ENCODE data around the gene RNFT1.
"Not testable (repeated sequence)": the region's sequence is repeated elsewhere in the genome, so short reads cannot be mapped to it uniquely, and the experiment has no call there.

Gene RNFT1, protein sequence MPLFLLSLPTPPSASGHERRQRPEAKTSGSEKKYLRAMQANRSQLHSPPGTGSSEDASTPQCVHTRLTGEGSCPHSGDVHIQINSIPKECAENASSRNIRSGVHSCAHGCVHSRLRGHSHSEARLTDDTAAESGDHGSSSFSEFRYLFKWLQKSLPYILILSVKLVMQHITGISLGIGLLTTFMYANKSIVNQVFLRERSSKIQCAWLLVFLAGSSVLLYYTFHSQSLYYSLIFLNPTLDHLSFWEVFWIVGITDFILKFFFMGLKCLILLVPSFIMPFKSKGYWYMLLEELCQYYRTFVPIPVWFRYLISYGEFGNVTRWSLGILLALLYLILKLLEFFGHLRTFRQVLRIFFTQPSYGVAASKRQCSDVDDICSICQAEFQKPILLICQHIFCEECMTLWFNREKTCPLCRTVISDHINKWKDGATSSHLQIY

DNA sequence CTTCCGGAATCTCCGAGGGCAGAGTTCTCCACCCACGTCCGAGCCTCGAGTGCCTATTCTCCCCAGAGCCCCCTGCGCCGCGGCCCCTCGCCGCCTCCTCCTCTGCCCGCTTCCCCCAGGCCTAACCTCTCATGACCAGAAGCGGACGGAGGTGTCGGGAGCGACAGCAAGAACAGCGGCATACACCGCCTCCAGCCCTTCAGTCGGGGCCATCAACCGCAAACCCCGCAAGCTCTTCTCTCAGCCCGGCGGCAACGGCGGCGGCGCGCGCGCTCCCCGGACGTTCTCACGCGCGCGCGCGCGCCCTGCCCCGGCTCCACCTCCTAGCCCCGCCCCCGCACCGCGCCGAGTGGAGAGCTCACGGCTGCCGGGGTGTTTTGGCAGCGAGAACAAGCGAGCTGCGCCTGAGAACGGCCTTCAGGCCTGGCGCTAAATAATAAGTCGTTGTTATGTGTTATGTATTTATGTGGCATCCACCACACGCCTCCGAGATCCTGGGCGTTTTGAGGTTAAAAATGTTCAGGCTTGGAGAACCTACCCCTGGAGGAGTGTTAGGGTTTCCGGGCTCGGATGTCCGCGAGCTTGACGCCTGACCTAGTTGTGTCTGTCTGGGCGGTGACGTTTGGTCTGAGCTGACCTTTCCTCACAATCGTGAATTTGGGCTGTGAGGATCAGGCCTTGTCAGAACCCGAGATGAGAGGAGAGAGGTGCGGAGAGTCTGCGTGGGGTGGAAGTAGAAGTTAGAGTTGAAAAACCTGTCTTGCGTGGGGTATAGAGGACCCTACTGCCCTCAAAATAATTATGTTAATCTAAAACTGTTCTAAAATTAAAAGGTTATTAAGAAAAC is at the start of gene RNFT1:
TSS of gene RNFT1 (minus strand) at position 259 of the 847 bp plus-strand sequence. CDS start at position 182, 77 bp downstream.
- DNase-seq = peak; percentile 81 to 82

DNA sequence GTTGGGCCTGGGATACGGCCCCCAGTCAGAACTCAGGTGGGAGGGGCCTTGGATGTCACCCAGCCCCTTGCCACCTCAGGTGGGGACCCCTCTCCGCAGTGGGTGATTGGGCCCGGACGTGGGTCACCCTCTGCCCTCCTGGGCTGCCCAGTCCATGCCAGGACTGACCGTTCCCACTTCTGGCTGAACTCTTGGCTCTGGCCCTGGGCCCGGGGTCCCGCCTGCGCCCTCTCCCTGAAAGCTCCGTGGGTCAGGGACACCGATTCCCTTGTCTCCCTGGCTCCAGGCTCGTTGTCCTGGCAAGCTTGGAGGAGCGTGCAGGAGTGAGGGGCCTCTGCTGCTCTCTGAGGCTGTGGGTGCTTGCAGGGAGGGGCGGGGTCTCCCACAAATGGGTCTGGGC is 44.8 kb upstream of the RNFT1 start:
- not testable (repeated sequence) for DNase-seq

DNA sequence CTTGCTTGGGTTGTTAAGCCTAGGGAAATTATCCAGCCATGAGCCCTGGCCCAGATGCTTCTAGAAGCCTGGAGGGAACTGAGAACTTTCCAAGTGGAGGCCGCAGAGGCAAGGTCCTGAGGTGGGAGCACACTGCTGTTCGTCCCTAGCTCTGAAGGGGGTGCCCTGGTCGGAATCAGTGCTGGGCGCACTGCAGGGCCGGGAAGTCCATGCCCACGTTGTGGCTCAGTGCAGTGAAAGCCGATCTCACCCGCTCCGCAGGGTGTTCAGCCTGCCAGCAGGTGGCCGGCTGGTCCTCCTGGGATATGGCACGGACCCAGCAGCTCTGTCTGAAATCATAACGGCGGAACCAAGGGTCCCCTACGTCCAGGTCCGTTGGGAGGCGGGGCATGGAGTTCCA is 43.8 kb upstream of the RNFT1 start:
- not testable (repeated sequence) for DNase-seq

DNA sequence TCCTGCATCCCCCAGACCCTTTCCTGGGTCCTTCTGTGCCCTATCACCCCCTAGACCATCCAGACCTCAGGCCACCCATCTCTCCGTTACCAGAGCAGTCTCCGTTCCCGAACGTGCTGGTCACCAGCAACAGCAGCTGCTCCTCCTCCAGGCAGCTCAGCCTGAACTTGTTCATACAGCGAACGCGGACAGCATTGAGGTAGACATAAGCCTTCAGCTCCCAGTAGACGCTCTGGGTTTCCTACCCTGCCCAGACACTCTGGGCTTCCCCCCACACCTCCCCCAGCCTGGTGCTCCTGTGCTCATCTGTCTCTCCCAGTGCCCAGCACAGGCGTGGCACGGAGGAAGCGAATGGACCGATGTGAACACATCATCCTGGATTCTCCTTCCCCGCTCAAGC is 41.6 kb upstream of the RNFT1 start:
- DNase-seq = no peak

DNA sequence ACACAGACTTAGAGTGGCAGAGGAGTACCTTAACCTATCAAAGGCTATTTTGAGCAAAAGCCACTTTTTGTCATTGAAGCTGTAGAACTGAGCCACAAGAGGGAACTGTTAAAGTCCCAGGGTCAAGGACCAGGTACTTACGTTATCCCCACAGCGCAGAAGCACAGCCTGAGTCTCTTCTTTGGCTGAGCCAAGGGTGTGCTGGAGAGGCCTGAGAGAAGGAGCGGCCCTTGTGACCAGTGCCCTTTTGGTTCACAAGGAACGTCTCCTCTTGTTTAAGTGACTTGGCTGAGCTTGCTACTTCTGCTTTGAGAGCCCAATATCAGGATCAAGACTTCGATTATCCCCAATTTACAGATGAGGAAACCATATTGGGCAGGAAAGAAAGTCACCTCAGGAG is 40.0 kb upstream of the RNFT1 start:
- not testable (repeated sequence) for DNase-seq

DNA sequence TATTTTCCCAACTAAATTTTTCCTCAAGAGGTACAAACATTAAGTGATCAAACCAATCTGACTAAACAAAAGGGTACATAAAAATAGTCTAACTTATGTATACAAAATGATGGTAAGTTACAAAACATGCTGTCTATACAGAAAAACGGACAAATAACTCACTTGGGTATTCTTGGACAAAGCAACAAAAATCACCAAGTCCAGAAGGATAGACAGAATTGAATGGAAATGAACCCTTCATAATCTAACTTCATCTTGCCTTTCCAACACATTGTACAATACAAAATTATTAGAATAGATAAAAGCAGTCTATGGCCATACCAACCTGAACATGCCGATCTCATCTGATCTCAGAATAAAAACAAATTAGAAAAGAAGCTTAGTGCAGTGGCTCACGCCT is 37.9 kb upstream of the RNFT1 start:
- DNase-seq = not testable (repeated sequence)

DNA sequence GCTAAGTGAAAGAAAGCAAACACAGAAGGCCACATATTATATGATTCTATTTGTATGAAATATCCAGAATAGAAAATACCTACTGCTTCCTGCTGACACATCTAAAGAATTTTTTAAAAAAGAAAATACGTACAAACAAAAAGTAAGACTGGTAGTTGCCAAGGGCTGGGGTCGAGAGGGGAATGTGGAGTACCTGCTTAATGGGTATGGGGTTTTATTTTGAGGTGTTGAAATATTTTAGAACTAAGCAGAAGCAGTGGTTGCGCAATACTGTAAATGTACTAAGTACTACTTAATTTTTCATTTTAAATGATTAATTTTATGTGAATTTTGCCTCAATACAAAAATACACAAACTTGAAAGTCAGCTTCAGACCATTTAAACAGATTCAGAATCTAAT is 32.1 kb upstream of the RNFT1 start:
- not testable (repeated sequence) for DNase-seq

DNA sequence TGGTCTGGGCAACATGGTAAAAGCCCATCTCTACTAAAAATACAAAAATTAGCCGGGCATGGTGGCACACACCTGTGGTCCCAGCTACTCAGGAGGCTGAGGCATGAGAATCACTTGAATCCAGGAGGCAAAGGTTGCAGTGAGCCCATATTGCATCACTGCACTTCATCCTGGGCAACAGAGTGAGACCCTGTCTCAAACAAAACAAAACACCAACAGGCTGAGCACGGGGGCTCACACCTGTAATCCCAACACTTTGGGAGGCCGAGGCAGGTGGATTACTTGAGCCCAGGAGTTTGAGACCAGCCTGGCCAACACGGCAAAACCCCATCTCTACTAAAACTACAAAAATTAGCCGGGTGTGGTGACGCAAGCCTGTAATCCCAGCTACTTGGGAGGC is 10.6 kb upstream of the RNFT1 start:
- not testable (repeated sequence) for DNase-seq

DNA sequence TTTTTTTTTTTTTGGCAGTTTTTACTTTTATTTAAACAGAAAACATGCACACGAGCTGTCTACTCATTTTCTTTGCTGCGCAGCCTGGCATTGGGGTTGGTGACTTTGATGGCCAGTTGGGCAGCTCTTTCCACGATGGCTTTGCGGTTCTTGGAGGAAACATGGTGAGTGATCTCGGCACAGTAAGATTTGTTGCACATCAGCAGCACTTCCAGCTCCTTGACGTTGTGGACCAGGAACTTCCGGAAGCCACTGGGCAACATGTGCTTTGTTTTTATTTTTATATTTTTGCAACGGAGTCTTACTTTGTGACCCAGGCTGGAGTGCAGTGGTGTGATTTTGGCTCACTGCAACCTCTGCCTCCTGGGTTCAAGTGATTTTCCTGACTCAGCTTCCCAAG is 8.9 kb upstream of the RNFT1 start:
- DNase-seq = not testable (repeated sequence)

DNA sequence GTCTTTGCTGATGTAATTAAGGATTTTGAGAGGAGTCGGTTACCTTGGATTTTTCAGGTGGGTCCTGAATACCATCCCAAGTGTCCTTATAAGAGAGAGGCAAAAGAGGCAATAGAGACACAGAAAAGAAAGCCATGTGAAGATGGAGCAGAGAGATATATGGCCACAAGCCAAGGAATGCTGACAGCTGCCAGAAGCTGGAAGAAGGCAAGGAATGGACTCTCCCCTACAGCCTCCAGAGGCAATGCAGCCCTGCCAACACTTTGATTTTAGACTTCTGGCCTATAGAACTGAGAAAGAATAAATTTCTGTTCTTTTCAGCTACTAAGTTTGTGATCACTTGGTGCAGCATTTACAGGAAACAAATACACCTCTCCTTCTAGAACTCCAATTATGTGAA is 8.2 kb upstream of the RNFT1 start:
- DNase-seq = no peak

DNA sequence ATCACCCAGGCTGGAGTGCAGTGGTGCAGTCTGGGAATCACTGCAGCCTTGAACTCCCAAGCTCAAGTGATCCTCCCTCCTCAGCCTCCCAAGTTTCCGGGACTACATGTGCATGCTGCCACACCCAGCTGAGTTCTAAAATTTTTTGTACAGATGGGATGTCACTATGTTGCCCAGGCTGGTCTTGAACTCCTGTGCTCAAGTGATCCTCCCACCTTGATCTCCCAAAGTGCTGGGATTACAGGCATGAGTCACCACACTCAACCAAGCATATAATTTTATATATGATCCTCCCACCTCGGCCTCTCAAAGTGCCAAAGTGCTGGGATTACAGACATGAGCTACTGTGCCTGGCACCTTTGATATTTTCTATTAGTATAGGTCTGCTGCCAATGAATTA is 7.2 kb upstream of the RNFT1 start:
- DNase-seq = not testable (repeated sequence)

DNA sequence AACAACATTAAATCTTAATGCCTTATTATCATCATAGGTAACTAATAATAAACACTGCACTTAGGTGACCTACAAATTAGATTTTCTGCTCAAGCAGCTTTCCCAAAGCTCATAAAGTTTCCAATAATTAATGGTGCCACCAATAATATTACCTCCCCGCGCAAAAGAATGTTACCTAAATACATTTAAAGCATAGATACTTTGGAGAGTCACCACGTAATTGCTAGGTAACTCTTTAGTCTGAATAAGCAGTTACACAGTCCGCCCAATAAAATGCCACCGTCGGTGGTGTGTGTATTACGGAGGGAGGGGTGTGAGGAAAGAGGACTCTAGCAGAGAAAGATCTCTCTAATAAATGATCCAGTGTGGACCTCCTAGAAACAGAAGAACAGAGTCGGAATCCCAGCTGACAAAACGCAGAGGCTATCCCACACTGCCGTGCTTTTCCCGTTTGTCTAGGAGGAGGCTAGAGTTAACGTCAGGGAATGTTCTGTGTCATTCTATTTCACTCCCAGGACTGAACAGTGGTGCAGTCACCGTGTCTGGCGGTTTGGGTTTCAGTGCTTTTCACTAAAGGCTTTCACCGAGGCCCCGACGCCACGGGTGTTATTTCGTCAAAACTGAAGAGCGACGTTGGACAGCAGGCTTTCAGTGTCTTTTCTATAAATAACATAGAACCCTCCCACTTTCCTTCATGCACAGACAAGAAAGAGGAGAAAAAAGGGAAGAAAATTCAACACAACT is 630 bp downstream of the RNFT1 start:
- peak; percentile 32 to 75 for DNase-seq

DNA sequence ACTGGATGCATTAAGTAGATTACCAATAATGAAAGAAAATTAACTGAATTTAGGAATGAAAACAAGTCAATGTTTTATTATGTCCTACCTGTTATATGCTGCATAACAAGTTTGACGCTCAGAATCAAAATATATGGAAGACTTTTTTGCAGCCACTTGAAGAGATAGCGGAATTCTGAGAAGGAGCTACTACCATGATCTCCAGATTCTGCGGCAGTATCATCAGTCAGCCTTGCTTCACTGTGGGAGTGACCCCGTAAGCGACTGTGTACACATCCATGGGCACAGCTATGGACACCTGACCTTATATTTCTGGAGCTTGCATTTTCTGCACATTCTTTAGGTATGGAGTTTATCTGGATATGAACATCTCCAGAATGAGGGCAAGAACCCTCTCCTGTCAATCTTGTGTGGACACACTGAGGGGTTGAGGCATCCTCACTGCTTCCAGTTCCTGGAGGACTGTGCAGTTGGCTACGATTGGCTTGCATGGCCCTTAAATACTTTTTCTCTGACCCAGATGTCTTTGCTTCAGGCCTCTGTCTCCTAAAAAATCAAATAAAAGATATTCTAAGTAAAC is 1.7 kb downstream of the RNFT1 start:
- no peak for DNase-seq

DNA sequence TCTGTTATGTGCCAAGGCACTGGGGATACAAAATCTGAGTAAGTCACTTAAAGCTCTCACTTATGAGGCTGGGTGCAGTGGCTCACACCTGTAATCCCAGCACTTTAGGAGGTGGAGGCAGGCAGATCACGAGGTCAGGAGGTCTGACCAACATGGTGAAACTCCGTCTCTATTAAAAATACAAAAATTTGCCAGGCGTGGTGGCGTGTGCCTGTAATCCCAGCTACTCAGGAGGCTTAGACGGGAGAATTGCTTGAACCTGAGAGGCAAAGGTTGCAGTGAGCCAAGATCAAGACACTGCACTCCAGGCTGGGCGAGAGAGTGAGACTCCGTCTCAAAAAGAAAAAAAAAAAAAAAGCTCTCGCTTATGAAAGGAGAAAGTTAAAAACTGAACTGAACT is 5.0 kb downstream of the RNFT1 start:
- DNase-seq = not testable (repeated sequence)

DNA sequence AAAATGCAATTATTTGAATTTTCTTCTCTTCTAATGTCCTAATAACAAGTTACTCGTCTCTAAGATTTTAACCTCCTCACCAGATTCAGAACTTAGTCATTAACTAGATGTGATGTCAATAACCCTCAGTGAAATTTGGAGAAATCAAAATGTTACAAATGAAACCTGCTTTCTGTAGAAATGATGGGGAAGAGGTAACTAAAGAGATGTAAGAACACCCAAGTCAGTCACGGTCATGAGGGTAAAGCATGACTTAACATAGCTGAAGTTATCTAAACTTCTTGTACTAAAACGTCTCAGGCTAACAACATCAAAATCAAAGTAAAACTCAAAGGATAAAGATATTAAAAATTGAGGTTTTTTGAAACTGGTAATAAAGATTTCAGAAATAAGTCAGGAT is 9.7 kb downstream of the RNFT1 start:
- no peak for DNase-seq

DNA sequence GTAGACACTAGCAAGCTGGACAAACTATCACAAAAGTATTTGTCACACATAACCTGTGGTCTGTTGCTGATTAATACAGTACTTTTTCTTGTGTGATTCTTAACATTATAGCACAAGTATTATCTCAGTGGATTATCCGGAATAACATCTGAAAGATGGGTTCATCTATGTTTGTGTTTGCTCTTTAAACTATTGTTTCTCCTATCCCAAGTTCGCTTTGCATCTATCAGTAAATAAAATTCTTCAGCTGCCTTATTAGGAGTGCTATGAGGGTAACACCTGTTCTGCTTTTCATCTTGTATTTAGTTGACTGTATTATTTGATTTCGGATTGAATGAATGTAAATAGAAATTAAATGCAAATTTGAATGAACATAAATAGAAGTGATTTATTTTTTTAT is 14.5 kb downstream of the RNFT1 start:
- no peak for DNase-seq

DNA sequence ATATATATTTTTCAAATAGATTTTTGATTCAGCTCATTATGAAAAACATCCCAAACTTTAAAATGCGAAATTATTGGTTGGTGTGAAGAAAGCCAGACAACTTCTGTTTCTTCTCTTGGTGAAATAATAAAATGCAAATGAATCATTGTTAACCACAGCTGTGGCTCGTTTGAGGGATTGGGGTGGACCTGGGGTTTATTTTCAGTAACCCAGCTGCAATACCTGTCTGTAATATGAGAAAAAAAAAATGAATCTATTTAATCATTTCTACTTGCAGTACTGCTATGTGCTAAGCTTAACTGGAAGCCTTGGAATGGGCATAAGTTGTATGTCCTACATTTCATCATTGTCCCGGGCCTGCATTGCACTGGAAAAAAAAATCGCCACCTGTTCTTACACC is 17.2 kb downstream of the RNFT1 start:
- not testable (repeated sequence) for DNase-seq

DNA sequence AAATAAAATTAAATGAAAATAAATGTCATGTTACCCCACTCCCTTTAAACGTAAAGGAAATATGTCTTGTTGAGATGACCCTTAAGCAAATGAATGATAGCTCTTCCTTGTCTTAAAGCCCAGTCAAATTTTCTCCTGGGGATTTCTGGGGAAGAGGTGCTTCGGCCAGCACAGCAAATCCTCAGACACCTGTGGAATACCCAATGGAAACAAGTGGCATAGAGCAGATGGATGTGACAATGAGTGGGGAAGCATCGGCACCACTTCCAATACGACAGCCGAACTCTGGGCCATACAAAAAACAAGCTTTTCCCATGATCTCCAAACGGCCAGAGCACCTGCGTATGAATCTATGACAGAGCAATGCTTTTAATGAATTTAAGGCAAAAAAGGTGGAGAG is 18.1 kb downstream of the RNFT1 start:
- not testable (repeated sequence) for DNase-seq

DNA sequence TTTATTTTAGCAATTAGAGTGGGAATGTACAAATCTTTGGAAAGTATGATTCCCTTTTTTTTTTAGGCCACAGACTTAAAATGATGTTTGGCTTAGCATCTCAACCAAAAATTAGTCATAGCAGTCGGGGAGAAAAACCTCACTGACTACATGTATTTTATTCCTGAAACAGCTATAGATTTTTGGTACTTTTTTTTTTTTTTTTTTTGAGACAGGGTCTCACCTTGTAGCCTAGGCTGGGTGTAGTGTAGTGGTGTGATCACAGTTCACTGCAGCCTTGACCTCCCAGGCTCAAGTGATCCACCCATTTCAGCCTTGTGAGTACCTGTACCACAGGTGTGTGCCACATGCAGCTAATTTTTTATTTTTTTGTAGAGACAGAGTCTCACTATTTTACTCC is 23.4 kb downstream of the RNFT1 start:
- DNase-seq = no peak

DNA sequence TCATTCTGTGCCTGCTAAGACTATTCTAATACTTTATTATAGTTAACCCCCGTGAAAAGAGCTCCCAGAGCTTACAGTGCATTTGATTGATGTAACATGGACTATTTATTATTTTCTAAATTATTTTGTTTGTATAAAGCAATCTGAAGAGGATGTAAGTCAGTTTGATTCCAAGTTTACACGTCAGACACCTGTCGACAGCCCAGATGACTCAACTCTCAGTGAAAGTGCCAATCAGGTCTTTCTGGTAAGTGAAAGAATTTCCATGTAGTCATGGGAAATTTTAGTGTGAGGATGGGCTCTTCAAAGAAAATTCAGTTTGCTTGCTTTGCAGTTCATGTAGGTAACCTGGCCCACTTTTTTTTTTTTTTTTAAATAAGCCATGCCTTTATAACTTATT is 23.8 kb downstream of the RNFT1 start:
- DNase-seq = not testable (repeated sequence)

DNA sequence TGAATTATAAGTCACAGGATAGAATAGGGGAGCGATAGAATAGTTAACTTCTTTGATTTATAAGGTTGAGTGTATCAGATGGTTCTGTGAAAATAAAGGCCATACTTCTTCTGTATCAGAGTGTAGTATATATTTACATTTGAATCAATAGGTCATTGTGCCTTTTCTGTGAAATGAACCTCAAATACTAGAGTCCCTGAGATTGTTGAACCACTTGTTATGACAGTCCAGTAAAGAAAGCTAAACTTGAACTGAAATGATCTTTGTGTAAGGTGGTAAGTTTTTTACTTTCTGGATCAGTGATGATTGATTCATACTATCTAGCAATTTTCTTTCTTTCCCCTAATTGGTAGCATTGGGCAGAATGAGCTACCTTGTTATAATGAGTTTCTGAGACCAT is 31.2 kb downstream of the RNFT1 start:
- DNase-seq = not testable (repeated sequence)

DNA sequence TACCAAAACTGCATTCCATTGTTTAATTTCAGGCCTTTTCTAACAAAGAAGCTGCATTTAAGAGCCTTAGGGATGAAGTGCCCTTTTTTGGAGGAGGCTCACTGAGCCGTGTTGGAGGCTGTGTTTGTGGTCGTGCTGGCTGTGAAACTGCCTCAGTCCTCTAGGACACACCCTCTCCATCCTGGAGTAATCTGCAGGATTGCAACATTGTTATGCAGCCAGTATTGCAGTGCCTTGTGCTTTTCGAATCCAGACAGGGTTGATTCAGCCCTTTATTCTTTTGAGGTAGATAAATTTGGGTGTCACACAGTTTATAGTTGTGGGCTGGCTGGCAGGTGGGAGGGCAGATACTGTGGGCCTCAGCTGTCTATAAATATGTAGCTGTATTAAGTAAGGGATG is 33.8 kb downstream of the RNFT1 start:
- not testable (repeated sequence) for DNase-seq

DNA sequence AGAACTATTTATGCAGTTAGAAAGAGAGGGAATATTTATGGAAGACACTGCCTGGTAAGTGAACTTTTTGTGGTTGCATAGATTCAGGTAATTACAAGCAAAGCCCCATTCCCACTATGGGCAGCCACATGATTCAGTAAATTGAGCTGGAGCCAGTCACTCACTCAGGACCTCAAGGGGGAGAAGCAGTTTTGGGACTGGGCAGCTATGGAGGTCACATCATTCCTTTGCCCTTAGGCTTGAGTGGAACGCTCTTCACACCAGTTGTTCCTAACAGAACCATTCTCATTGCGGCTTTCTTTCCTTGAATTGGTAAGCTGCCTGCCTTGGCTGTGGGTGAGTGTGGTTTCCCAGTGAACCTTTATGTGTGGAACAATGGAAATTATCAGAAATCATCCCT is 34.4 kb downstream of the RNFT1 start:
- not testable (repeated sequence) for DNase-seq
